Central memory CD4-positive, alpha-beta T cell (primary cell): Measurements from ENCODE around the gene GPC5.
"Not testable (repeated sequence)": the region's sequence is repeated elsewhere in the genome, so short reads cannot be mapped to it uniquely, and the experiment has no call there.

Experiments
- DNase-seq: peaks from one replicate; pipeline ENCODE4 v3.0.0; 2022

The GPC5 gene

DNA sequence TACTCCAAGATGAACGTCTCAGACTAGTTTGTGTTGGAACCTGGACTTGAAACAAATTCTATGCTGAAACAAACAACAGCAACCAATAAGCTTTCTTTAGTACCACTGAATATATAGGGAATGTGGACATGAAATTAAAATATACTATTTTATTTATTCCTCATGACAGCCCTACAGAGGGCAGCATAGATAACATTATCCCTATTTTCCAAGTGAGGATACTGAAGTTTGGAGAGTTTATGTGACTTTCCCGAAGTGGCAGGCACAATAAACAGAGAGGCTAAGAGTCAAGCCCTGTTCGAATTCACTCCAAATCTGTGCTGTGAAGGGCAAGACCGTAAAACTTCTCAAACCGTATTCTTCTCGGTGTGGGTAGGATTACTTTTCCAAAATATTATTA lies 1318.3 kb downstream of the GPC5 start:
- DNase-seq: no peak

DNA sequence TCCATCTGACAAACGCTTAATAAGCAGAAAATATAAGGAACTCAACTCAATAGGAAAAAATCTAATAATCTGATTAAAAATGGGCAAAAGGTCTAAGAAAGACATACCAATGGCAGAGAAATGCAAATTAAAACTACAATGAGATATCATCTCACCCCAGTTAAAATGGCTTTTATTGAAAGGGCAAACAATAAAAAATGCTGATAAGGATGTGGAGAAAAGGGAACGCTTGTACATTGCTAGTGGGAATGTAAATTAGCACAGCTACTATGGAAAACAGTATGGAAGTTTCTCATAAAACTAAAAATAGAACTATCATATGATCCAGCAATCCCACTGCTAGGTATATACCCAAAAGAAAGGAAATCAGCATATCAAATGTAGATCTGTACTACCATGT lies 1319.4 kb downstream of the GPC5 start:
- DNase-seq: no peak

DNA sequence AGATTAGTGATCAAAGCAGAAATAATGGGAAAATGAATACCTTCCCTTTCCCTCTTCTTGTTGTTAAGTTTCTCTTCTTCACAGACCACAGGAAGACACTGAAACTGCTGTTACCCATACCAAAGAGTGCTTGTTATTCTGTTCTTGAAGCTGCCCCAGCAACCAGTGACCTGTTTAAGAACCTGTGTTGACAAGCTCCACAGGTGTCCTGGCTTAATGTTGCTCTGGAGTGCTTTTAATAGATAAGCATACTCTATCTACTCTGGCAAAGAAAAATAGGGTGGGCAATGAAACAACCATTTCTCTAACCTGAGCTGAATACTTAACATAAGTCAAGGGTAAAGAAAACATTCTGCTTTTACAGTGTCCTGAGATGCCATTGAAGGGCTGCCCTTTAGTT lies 1321.4 kb downstream of the GPC5 start:
- DNase-seq: no peak

DNA sequence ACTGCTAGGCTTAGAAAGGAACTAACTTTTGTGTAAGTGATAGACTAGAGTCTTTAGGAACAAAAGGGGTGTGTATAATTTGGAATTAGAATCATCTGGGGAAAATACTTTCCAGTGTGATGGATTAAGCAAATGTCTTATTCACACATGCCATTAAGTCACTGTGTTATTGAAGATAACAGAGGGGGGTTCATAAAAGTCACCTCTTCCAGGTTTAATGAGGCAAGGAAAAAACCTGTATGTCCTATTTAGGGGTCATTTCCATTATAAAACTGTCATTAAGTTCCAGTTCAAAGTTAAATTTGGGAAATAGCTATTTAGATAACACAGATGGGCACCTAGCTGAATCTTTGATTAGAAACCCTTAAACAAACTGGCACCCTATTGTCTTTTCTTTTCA lies 1323.2 kb downstream of the GPC5 start:
- no peak for DNase-seq

DNA sequence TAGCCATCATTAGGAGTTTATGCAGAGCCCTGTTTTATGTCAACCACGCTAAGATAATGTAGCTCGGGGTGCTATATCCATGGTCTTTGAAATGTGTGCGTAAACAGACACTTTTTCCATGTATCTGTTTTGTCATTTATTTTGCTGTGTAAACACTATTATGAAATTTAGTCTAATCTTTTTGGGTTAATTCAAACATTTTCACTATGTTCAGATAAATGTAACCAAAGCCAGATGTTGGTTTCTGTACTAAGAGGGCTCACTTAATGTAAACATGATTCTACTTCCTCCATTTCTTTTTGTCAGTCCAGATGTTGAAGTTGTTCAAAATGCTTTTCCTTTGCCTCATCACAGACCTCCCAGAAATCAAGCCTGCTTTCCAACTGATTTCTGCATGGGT lies 1328.7 kb downstream of the GPC5 start:
- DNase-seq: no peak

GRCh38 chr13:92734068-92734467 lies 1335.6 kb downstream of the GPC5 start:
- no peak for DNase-seq

DNA sequence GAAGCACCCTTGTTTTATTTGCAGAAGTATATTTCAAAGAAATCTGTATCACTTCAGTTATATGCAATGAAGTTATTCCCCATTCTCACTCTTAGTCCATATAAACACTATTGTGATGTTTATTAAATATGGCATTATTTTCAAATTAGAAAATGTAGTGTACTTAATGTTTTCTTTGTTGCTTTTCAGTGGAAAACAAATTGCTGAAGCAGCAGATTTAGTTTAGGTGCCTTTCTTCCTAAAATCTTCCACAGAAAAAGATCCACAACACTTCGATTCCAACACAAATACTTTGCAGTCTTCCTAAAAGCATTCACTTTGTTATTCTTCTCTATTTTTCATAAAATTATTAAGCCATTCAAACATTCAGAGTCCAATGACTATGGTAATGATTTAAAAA lies 1336.1 kb downstream of the GPC5 start:
- DNase-seq: no peak

GRCh38 chr13:92735909-92736308 lies 1337.5 kb downstream of the GPC5 start:
- no peak for DNase-seq

DNA sequence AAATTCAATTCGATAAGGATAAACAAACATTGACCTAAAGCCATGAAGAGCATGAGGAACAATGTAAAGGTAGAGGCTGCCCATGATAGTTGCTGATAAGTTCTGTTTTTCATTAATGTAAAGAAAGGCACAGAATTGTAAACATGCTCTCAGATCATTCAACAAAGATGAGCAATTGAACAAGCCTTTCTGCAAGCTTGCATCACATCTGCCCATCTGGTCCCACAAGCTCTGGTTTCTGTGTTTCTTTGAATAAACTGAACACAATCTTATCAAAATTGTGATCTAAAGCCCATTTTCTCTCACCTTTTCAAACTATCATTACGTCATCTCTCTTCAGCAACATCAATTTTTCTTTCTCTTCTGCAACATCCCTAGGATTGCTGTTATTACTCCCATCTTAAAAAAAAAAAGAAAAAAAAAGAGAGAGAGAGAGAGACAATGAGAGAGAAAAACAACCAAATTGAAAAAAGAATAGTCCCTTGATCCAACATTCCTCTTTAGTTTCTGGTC lies 1340.9 kb downstream of the GPC5 start:
- DNase-seq: no peak

DNA sequence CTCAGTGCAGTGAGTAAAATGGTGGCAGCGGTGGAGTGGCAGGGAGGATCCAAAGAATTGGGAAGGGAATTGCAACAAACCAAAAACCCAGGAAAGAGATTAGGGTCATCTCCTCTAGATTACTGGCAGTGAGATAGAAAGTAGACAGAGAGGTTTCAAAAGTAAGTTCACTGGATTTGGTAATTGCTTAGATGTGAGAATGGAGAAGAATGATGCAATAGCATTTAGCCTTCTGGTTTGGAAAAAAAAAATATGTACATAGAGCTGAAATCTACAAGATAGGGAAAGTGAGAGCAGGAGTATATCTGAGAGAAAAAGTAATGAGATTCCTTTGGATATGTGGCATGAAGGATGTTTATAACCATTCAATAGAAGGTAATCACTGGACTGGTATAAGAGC lies 1345.6 kb downstream of the GPC5 start:
- no peak for DNase-seq

- no peak for DNase-seq
Observed at GRCh38 chr13:92745258-92745657, 1346.8 kb downstream of the GPC5 start.

GRCh38 chr13:92752705-92753104 lies 1354.3 kb downstream of the GPC5 start:
- DNase-seq: not testable (repeated sequence)

GRCh38 chr13:92761710-92762109 lies 1363.3 kb downstream of the GPC5 start:
- DNase-seq: no peak

- no peak for DNase-seq
Observed at GRCh38 chr13:92767468-92767867, 1369.0 kb downstream of the GPC5 start.

DNA sequence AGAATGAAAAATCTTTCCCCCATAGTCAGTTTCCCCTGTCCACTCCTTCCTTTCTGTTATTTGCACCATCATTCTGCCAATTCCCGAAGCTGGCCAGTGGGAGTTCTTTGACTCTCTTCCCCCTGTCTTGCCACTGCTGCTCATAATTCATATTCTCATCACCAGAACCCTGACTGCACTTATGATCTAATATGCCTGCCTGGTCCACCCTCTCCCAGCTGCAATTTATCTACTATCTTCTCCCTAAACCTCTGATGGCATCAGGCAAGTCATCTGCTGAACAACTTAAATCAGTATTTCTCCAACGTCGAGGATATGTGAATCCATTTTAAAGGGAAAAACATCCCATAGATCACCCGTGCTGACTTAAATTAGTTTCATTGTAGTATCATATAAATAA lies 1370.2 kb downstream of the GPC5 start:
- no peak for DNase-seq

GRCh38 chr13:92769046-92769445 lies 1370.6 kb downstream of the GPC5 start:
- no peak for DNase-seq

GRCh38 chr13:92775658-92776057 lies 1377.2 kb downstream of the GPC5 start:
- no peak for DNase-seq

- DNase-seq: no peak
Observed at GRCh38 chr13:92781965-92782690, 1383.7 kb downstream of the GPC5 start.

GRCh38 chr13:92802776-92803175 lies 1404.4 kb downstream of the GPC5 start:
- DNase-seq: no peak

- DNase-seq: no peak
Observed at GRCh38 chr13:92804346-92804745, 1405.9 kb downstream of the GPC5 start.

- no peak for DNase-seq
Observed at GRCh38 chr13:92804926-92805325, 1406.5 kb downstream of the GPC5 start.

DNA sequence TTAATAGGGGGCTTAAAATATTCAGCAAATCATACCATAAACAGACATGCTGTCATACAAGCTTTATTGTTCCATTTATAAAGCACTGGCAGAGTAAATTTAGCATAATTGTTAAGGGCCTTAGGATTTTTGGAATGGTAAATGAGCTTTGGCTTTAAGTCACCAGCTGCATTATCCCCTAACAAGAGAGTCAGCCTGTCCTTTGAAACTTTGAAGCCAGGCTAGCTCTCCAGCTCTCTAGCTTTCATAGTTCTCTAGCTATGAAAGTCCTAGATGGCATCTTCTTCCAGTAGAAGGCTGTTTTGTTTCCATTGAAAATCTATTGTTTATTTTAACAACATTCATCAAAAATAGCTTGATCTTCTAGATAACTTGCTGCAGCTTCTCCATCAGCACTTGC lies 1407.3 kb downstream of the GPC5 start:
- DNase-seq: no peak

DNA sequence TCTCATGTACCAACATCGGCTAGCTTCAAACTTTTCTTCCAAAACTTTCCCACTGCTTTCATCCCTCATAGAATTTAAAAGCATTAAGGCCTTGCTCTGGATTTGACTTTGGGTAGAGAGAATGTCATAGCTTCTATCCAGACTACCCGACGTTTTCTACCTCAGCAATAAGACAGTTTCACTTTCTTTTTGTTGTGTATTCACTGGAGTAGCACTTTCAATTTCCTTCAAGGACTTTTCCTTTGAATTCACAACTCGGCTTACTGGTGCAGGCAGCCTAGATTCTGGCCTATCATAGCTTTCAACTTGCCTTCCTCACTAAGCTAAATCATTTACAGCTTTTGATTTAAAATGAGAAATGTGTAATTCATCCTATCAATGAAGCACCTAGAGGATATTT lies 1407.8 kb downstream of the GPC5 start:
- no peak for DNase-seq

- DNase-seq: no peak
Observed at GRCh38 chr13:92807353-92807752, 1408.9 kb downstream of the GPC5 start.

DNA sequence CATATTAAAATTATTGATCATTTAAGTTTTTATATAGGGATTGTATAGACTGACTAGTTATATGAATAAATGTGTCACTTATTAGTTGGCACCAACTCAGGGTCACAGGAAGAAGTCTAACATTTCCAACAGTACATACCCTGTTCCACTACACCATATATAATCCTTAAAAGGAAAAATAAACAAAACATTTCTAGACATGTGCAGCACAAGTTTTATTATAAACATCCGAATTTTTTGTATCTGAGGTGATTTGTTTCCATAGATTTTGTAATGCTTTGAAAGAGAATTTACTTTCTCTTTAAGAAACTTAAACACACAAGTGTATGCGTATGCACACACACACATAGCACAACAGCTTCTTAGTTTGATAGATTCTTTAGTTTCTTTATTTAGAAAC lies 1409.5 kb downstream of the GPC5 start:
- no peak for DNase-seq
